Measurements from ENCODE around the gene RSKR. TPM values are rescaled to one million over a fixed set of nuclear protein-coding genes. Genes with fewer than 3 reads are reported as not detected.
A peak's percentile ranks its signal among the peaks of the same experiment; 100 is the strongest.

The RSKR gene
- total and polyA plus RNA-seq, 2 experiments from 2014 or later: 7.5 to 38.8 TPM

DNA sequence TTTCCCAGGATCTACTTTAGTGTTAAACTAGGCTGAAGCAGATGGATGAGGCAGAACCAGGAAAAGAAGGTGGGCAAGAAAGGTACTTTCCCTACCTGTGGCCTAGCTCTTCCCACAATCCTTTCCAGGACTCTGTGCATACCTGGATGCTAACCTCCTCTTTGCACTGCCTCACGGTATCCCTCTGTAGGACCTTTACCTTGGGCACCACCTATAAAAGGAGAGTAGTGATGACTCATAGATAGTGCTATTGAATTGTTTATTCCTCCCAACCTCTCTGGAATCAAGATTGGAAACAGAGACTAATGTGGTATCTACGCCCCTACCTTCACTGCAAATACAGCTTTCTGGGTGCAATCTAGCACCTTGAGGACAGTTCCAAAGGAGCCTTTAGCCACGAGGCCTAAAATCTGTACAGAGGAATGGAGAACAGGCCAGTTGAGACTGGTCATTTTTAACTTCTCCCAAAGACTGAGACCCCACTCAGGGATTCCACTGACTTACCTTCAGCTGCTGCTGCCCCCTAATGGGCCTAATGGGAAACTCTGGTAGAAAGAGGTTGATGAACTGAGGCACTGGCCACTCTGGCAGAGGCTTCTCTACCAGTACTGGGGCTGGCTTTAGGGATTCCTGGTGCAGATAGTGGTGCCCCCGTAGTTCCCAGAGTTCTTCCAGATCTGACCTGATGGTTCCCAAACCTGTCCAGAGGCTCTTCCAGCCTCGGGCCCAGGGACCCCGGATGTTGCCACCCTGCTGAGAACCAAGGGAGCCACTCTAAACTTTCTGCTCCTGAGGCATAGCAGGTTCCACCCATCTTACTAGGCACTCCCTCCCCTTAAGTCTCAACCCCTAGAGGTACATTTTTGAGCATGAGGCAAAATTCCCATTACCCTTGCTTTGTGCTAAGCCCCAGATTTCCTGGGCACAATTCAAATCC, 781 bp downstream of the RSKR start:
- H4K20me1 ChIP-seq (replicated peaks; ENCODE audit: insufficient read depth): peaks cover 35% of the 10 kb centered on the region
- H3K9me3 Mint-ChIP-seq: no peaks in the 10 kb centered on the region
- H3K27ac ChIP-seq (ENCODE audit: low read depth): no peak overlapping the region
- no peaks in the 10 kb centered on the region for H3K79me2 ChIP-seq (replicated peaks; ENCODE audit: insufficient read depth)
- peak; percentile 94 for ATAC-seq
- H3K4me3 Mint-ChIP-seq: no peak overlapping the region
- H3K27me3 ChIP-seq (ENCODE audit: insufficient read depth): no peaks in the 10 kb centered on the region
- H2AFZ ChIP-seq: no peak overlapping the region
- H3K27me3 Mint-ChIP-seq (ENCODE audit: insufficient read depth, low read depth, poor library complexity): no peaks in the 10 kb centered on the region
- peaks cover 48% of the 10 kb centered on the region for H3K36me3 ChIP-seq (ENCODE audit: insufficient read depth)
- H3F3A ChIP-seq (replicated peaks; ENCODE audit: low read depth): peaks cover 8% of the 10 kb centered on the region; the same call in 1 of the 2 replicates
- H3K4me1 ChIP-seq (ENCODE audit: insufficient read depth): no peaks in the 10 kb centered on the region
- no peaks in the 10 kb centered on the region for H3K9me2 ChIP-seq (ENCODE audit: insufficient read depth)
- peak; percentile 82 for DNase-seq (ENCODE audit: low spot score)
- H3K4me3 ChIP-seq: no peak overlapping the region
- no peaks in the 10 kb centered on the region for H3K4me1 Mint-ChIP-seq
- peaks cover 82% of the 10 kb centered on the region for H3K36me3 Mint-ChIP-seq (ENCODE audit: low read depth)
- H3K27ac Mint-ChIP-seq: no peak overlapping the region
- TF ChIP-seq STAT1 (IDR thresholded peaks at IDR 0.05; ENCODE audit: unreplicated experiment): no peak
- TF ChIP-seq, protein P1, sequence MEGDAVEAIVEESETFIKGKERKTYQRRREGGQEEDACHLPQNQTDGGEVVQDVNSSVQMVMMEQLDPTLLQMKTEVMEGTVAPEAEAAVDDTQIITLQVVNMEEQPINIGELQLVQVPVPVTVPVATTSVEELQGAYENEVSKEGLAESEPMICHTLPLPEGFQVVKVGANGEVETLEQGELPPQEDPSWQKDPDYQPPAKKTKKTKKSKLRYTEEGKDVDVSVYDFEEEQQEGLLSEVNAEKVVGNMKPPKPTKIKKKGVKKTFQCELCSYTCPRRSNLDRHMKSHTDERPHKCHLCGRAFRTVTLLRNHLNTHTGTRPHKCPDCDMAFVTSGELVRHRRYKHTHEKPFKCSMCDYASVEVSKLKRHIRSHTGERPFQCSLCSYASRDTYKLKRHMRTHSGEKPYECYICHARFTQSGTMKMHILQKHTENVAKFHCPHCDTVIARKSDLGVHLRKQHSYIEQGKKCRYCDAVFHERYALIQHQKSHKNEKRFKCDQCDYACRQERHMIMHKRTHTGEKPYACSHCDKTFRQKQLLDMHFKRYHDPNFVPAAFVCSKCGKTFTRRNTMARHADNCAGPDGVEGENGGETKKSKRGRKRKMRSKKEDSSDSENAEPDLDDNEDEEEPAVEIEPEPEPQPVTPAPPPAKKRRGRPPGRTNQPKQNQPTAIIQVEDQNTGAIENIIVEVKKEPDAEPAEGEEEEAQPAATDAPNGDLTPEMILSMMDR (conservative IDR thresholded peaks at IDR 0.05; ENCODE audit: low read depth in 2 of 2): peak; percentile 74 to 76
- no peak overlapping the region for H3K4me2 ChIP-seq

DNA sequence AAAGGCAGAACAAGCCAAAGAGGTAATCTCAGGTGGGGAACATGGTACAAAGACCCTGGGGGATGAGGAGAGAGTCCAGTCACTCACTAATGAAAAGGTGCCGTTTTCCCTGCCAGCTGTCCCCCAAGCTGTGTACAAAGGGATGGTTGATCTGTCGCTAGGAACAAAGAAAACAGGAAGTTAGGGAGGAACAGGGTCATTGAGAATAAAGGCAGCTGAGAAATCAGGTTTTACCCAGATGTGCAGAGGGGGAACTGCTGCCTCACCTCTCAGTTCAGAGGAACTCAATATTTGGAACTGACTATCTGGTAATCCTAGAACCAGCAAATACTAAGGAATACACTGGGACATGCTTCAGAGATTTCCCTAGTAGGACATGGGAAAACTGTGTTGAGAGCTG, 1.5 kb downstream of the RSKR start:
- H3K4me1 ChIP-seq (ENCODE audit: insufficient read depth): no peaks in the 10 kb centered on the region
- no peak overlapping the region for H3K4me3 Mint-ChIP-seq
- DNase-seq (ENCODE audit: low spot score): no peak
- peaks cover 35% of the 10 kb centered on the region for H4K20me1 ChIP-seq (replicated peaks; ENCODE audit: insufficient read depth)
- H3K4me2 ChIP-seq: no peak overlapping the region
- no peak overlapping the region; the same call in 1 of the 2 replicates for H3K27ac Mint-ChIP-seq
- peaks cover 41% of the 10 kb centered on the region for H3K36me3 ChIP-seq (ENCODE audit: insufficient read depth)
- H3K27ac ChIP-seq (ENCODE audit: low read depth): no peak overlapping the region
- no peak overlapping the region for H3K4me3 ChIP-seq
- H3K9me3 Mint-ChIP-seq: no peaks in the 10 kb centered on the region
- H3K27me3 Mint-ChIP-seq (ENCODE audit: insufficient read depth, low read depth, poor library complexity): no peaks in the 10 kb centered on the region
- peaks cover 76% of the 10 kb centered on the region for H3K36me3 Mint-ChIP-seq (ENCODE audit: low read depth)
- no peak overlapping the region for H2AFZ ChIP-seq
- no peaks in the 10 kb centered on the region for H3K9me2 ChIP-seq (ENCODE audit: insufficient read depth)
- H3F3A ChIP-seq (replicated peaks; ENCODE audit: low read depth): peaks cover 8% of the 10 kb centered on the region; the same call in 1 of the 2 replicates
- no peaks in the 10 kb centered on the region for H3K27me3 ChIP-seq (ENCODE audit: insufficient read depth)
- H3K79me2 ChIP-seq (replicated peaks; ENCODE audit: insufficient read depth): no peaks in the 10 kb centered on the region
- ATAC-seq: no peak
- H3K4me1 Mint-ChIP-seq: no peaks in the 10 kb centered on the region
- TF ChIP-seq, protein P2, sequence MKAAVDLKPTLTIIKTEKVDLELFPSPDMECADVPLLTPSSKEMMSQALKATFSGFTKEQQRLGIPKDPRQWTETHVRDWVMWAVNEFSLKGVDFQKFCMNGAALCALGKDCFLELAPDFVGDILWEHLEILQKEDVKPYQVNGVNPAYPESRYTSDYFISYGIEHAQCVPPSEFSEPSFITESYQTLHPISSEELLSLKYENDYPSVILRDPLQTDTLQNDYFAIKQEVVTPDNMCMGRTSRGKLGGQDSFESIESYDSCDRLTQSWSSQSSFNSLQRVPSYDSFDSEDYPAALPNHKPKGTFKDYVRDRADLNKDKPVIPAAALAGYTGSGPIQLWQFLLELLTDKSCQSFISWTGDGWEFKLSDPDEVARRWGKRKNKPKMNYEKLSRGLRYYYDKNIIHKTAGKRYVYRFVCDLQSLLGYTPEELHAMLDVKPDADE (IDR thresholded peaks at IDR 0.05): no peak
- TF ChIP-seq, protein P3, sequence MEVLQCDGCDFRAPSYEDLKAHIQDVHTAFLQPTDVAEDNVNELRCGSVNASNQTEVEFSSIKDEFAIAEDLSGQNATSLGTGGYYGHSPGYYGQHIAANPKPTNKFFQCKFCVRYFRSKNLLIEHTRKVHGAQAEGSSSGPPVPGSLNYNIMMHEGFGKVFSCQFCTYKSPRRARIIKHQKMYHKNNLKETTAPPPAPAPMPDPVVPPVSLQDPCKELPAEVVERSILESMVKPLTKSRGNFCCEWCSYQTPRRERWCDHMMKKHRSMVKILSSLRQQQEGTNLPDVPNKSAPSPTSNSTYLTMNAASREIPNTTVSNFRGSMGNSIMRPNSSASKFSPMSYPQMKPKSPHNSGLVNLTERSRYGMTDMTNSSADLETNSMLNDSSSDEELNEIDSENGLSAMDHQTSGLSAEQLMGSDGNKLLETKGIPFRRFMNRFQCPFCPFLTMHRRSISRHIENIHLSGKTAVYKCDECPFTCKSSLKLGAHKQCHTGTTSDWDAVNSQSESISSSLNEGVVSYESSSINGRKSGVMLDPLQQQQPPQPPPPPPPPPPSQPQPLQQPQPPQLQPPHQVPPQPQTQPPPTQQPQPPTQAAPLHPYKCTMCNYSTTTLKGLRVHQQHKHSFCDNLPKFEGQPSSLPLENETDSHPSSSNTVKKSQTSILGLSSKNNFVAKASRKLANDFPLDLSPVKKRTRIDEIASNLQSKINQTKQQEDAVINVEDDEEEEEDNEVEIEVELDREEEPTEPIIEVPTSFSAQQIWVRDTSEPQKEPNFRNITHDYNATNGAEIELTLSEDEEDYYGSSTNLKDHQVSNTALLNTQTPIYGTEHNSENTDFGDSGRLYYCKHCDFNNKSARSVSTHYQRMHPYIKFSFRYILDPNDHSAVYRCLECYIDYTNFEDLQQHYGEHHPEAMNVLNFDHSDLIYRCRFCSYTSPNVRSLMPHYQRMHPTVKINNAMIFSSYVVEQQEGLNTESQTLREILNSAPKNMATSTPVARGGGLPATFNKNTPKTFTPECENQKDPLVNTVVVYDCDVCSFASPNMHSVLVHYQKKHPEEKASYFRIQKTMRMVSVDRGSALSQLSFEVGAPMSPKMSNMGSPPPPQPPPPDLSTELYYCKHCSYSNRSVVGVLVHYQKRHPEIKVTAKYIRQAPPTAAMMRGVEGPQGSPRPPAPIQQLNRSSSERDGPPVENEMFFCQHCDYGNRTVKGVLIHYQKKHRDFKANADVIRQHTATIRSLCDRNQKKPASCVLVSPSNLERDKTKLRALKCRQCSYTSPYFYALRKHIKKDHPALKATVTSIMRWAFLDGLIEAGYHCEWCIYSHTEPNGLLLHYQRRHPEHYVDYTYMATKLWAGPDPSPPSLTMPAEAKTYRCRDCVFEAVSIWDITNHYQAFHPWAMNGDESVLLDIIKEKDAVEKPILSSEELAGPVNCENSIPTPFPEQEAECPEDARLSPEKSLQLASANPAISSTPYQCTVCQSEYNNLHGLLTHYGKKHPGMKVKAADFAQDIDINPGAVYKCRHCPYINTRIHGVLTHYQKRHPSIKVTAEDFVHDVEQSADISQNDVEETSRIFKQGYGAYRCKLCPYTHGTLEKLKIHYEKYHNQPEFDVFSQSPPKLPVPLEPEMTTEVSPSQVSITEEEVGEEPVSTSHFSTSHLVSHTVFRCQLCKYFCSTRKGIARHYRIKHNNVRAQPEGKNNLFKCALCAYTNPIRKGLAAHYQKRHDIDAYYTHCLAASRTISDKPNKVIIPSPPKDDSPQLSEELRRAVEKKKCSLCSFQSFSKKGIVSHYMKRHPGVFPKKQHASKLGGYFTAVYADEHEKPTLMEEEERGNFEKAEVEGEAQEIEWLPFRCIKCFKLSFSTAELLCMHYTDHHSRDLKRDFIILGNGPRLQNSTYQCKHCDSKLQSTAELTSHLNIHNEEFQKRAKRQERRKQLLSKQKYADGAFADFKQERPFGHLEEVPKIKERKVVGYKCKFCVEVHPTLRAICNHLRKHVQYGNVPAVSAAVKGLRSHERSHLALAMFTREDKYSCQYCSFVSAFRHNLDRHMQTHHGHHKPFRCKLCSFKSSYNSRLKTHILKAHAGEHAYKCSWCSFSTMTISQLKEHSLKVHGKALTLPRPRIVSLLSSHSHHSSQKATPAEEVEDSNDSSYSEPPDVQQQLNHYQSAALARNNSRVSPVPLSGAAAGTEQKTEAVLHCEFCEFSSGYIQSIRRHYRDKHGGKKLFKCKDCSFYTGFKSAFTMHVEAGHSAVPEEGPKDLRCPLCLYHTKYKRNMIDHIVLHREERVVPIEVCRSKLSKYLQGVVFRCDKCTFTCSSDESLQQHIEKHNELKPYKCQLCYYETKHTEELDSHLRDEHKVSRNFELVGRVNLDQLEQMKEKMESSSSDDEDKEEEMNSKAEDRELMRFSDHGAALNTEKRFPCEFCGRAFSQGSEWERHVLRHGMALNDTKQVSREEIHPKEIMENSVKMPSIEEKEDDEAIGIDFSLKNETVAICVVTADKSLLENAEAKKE (CRISPR knock-in tag; IDR thresholded peaks at IDR 0.05): no peak
- TF ChIP-seq, protein P4, sequence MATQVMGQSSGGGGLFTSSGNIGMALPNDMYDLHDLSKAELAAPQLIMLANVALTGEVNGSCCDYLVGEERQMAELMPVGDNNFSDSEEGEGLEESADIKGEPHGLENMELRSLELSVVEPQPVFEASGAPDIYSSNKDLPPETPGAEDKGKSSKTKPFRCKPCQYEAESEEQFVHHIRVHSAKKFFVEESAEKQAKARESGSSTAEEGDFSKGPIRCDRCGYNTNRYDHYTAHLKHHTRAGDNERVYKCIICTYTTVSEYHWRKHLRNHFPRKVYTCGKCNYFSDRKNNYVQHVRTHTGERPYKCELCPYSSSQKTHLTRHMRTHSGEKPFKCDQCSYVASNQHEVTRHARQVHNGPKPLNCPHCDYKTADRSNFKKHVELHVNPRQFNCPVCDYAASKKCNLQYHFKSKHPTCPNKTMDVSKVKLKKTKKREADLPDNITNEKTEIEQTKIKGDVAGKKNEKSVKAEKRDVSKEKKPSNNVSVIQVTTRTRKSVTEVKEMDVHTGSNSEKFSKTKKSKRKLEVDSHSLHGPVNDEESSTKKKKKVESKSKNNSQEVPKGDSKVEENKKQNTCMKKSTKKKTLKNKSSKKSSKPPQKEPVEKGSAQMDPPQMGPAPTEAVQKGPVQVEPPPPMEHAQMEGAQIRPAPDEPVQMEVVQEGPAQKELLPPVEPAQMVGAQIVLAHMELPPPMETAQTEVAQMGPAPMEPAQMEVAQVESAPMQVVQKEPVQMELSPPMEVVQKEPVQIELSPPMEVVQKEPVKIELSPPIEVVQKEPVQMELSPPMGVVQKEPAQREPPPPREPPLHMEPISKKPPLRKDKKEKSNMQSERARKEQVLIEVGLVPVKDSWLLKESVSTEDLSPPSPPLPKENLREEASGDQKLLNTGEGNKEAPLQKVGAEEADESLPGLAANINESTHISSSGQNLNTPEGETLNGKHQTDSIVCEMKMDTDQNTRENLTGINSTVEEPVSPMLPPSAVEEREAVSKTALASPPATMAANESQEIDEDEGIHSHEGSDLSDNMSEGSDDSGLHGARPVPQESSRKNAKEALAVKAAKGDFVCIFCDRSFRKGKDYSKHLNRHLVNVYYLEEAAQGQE (IDR thresholded peaks at IDR 0.05; ENCODE audit: unreplicated experiment): no peak
- TF ChIP-seq EZH2phosphoT487 (IDR thresholded peaks at IDR 0.05; ENCODE audit: unreplicated experiment) (no peak), POLR2AphosphoS5 (IDR thresholded peaks at IDR 0.05; ENCODE audit: low read depth) (no peak)
